Activated T-cell treated with anti-CD3 and anti-CD28 coated beads, Interleukin-2, amount 50 U/mL, for 24 hours (primary cell): ENCODE measurements around the gene TRPC4AP.

ENCODE experiments used
- DNase-seq: peaks from one replicate; pipeline ENCODE4 v3.0.0-alpha.2; 2020
- H3K27ac Mint-ChIP-seq: 2 replicates; pipeline ENCODE4 v1.8.0; 2020; ENCODE audit warnings: mild to moderate bottlenecking, mixed read lengths
- H3K27me3 Mint-ChIP-seq: 2 replicates; pipeline ENCODE4 v1.8.0; 2020; ENCODE audit warnings: mixed read lengths
- H3K36me3 Mint-ChIP-seq: 2 replicates; pipeline ENCODE4 v1.8.0; 2020; ENCODE audit warnings: low read depth, mixed read lengths
- H3K4me1 Mint-ChIP-seq: 2 replicates; pipeline ENCODE4 v1.8.0; 2020; ENCODE audit warnings: low read depth, mixed read lengths
- H3K4me3 Mint-ChIP-seq: 2 replicates; pipeline ENCODE4 v1.8.0; 2020; ENCODE audit warnings: mild to moderate bottlenecking, moderate library complexity, mixed read lengths
- H3K9me3 Mint-ChIP-seq: 2 replicates; pipeline ENCODE4 v1.8.0; 2020; ENCODE audit warnings: mixed read lengths

TRPC4AP gene

DNA sequence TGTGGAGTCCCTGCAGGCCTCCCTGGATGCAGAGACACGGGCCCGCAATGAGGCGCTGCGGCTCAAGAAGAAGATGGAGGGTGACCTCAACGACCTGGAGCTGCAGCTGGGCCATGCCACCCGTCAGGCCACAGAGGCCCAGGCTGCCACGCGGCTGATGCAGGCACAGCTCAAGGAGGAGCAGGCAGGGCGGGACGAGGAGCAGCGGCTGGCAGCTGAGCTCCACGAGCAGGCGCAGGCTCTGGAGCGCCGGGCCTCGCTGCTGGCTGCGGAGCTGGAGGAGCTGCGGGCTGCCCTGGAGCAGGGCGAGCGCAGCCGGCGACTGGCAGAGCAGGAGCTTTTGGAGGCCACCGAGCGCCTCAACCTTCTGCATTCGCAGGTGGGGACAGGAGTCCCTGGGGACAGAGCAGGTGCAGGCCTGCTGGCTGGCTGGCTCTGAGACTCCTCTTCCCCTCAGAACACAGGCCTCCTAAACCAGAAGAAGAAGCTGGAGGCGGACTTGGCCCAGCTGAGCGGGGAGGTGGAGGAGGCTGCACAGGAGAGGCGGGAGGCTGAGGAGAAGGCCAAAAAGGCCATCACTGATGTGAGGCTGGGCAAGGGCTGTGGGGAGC, 92.2 kb downstream of the TRPC4AP start:
- no peaks in the 10 kb centered on the region for H3K4me1 Mint-ChIP-seq
- H3K36me3 Mint-ChIP-seq = peaks cover 92% of the 10 kb centered on the region
- peak overlapping the region; percentile 57 for H3K27ac Mint-ChIP-seq
- H3K27me3 Mint-ChIP-seq = no peaks in the 10 kb centered on the region
- H3K4me3 Mint-ChIP-seq = no peak overlapping the region
- no peak for DNase-seq
- no peaks in the 10 kb centered on the region for H3K9me3 Mint-ChIP-seq

DNA sequence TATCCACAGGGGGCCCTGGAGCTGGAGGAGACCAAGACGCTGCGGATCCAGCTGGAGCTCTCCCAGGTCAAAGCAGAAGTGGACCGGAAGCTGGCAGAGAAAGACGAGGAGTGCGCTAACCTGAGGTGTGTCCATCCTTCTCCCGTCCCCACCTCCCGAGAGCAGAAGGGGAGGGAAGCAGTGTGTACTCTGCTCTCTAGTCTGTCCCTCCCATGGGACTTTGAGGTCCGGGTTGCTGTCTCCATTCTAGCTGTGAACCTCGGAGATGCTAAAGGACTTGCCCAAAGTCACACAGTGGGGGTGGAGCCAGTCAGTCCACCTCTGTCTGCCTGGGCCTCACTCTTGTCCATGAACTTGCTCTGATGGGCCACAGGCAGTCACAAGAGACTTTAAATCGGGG, 92.8 kb downstream of the TRPC4AP start:
- H3K4me1 Mint-ChIP-seq = no peaks in the 10 kb centered on the region
- H3K27ac Mint-ChIP-seq = peak overlapping the region; percentile 22
- H3K36me3 Mint-ChIP-seq = peaks cover 87% of the 10 kb centered on the region
- no peak for DNase-seq
- no peaks in the 10 kb centered on the region for H3K27me3 Mint-ChIP-seq
- no peak overlapping the region for H3K4me3 Mint-ChIP-seq
- no peaks in the 10 kb centered on the region for H3K9me3 Mint-ChIP-seq

GRCh38 chr20:34999021-34999451, 93.6 kb downstream of the TRPC4AP start:
- Mint-ChIP-seq H3K4me1 (no peaks in the 10 kb centered on the region), H3K27ac (no peak overlapping the region), H3K27me3 (no peaks in the 10 kb centered on the region), H3K4me3 (no peak overlapping the region), H3K9me3 (no peaks in the 10 kb centered on the region), H3K36me3 (peaks cover 85% of the 10 kb centered on the region)
- DNase-seq = no peak

DNA sequence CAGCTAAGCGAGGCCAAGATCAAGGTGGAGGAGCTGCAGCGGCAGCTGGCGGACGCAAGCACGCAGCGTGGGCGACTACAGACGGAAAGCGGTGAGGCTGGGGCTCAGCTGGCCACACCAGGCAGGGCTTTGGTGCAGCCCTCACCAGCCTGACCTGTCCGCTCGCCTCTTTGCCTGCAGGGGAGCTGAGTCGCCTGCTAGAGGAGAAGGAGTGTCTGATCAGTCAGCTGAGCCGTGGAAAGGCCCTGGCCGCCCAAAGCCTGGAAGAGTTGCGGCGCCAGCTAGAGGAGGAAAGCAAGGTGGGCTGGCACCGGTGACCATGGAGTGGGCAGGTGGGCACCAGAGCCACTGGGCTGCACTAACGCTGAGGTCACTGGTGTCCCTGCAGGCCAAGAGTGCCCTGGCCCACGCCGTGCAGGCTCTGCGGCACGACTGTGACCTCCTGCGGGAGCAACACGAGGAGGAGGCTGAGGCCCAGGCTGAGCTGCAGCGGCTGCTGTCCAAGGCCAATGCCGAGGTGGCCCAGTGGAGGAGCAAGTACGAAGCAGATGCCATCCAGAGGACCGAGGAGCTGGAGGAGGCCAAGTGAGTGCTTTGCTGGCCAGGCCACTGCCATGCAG, 94.2 kb downstream of the TRPC4AP start:
- no peaks in the 10 kb centered on the region for H3K9me3 Mint-ChIP-seq
- H3K4me3 Mint-ChIP-seq = no peak overlapping the region
- H3K27me3 Mint-ChIP-seq = no peaks in the 10 kb centered on the region
- no peak overlapping the region for H3K27ac Mint-ChIP-seq
- H3K4me1 Mint-ChIP-seq = no peaks in the 10 kb centered on the region
- peaks cover 83% of the 10 kb centered on the region for H3K36me3 Mint-ChIP-seq
- DNase-seq = no peak

DNA sequence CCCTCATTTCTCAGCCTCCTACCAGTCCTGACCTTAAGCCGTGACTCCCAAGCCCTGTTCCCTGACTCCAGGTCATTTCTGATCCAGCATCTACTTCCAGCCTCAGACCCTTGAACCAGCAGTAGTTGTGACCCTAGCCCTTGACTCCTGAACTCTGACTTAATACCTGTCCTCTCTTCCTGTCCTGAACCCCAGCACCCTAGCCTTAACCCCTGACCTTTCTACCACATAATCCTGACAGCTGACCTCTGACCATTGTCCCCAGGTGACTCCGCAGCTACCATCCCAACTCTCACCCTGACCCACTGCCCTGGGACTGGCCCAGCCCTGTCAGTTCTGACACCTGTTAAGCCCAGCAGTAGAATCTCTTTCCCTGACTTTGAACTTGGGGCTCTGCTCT, 94.8 kb downstream of the TRPC4AP start:
- Mint-ChIP-seq H3K4me1 (no peaks in the 10 kb centered on the region), H3K27me3 (no peaks in the 10 kb centered on the region), H3K27ac (peak overlapping the region; percentile 15), H3K9me3 (no peaks in the 10 kb centered on the region), H3K4me3 (no peak overlapping the region), H3K36me3 (peaks cover 79% of the 10 kb centered on the region)
- DNase-seq = no peak

GRCh38 chr20:34997131-34997561, 95.5 kb downstream of the TRPC4AP start:
- no peaks in the 10 kb centered on the region for H3K9me3 Mint-ChIP-seq
- no peaks in the 10 kb centered on the region for H3K27me3 Mint-ChIP-seq
- no peak overlapping the region for H3K4me3 Mint-ChIP-seq
- no peaks in the 10 kb centered on the region for H3K4me1 Mint-ChIP-seq
- H3K27ac Mint-ChIP-seq = no peak overlapping the region
- H3K36me3 Mint-ChIP-seq = peaks cover 74% of the 10 kb centered on the region
- DNase-seq = no peak

- Mint-ChIP-seq H3K4me3 (no peak overlapping the region), H3K36me3 (peaks cover 67% of the 10 kb centered on the region), H3K27ac (peak overlapping the region; percentile 27), H3K27me3 (no peaks in the 10 kb centered on the region), H3K4me1 (no peaks in the 10 kb centered on the region), H3K9me3 (no peaks in the 10 kb centered on the region)
- no peak for DNase-seq
Observed at GRCh38 chr20:34996243-34997028, 96.2 kb downstream of the TRPC4AP start.

DNA sequence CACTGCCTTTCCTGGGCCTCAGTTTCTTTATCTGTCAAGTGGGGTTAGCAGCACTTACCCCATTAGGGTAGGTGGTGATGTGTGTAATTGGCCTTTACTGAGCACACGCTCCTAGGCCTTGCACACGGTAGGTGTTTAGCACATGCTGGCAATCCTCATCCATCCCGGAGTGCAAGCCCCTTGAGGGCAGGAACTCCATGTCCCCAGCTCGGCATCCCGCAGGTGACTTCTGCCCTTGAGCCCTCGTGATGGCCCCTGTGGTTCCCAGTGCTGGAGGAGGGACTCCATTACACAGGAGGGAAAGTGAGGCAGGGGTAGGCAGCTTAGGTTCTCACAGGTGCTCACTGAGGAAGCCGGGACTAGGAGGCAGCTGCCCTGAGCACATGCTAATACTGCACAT, 96.9 kb downstream of the TRPC4AP start:
- H3K4me3 Mint-ChIP-seq = no peak overlapping the region
- no peak overlapping the region for H3K27ac Mint-ChIP-seq
- DNase-seq = no peak

DNA sequence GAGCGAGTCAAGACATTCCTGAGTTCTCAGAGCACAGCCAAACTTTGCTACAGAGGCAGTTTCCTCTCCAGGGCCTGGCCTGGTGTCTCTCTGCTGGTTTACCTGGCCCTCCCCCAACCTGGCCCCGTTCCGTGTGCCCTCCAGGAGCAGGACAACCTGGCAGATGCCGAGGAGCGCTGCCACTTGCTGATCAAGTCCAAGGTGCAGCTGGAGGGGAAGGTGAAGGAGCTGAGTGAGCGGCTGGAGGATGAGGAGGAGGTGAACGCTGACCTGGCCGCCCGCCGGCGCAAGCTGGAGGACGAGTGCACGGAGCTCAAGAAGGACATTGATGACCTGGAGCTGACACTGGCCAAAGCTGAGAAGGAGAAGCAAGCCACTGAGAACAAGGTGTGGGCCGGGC, 97.4 kb downstream of the TRPC4AP start:
- H3K4me3 Mint-ChIP-seq = no peak overlapping the region
- no peak for DNase-seq
- peak overlapping the region; percentile 37 for H3K27ac Mint-ChIP-seq
- H3K9me3 Mint-ChIP-seq = no peaks in the 10 kb centered on the region
- no peaks in the 10 kb centered on the region for H3K27me3 Mint-ChIP-seq
- H3K36me3 Mint-ChIP-seq = peaks cover 55% of the 10 kb centered on the region
- no peaks in the 10 kb centered on the region for H3K4me1 Mint-ChIP-seq

More for the DNA sequence above, 96.9 kb downstream of the TRPC4AP start:
- H3K27me3 Mint-ChIP-seq = no peaks in the 10 kb centered on the region
- H3K4me1 Mint-ChIP-seq = no peaks in the 10 kb centered on the region
- no peaks in the 10 kb centered on the region for H3K9me3 Mint-ChIP-seq
- peaks cover 59% of the 10 kb centered on the region for H3K36me3 Mint-ChIP-seq

DNA sequence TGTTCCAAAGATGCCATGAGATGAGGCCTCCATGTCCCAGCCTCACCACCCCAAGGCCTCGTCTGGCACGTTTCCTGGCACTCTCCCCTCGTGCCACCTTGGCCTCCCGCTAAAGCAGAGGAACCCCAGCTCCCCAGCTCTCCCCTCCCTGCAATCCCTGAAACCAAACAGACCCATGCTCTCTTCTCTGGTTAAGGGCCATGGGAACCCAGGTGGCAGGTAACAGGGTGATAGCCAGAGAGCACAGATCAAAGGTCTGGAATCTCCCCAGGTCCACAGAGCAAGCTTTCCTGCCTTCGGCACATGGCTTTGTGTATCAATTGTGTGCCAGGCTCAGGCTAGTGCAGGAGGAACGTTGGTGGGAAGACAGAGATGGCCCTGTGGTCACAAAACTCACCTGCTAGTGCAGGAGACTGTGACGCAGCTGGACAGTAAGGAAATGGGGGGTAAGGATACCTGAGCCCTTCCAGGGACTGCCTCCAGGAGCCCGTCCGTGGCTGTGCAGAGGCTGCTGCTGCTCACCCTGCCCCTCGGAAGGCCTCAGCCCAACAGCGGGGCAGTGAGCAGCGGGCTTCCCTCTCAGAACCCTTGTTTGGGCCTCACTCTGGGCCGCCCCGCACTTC, 98.0 kb downstream of the TRPC4AP start:
- Mint-ChIP-seq H3K27me3 (no peaks in the 10 kb centered on the region), H3K36me3 (peaks cover 50% of the 10 kb centered on the region)

DNA sequence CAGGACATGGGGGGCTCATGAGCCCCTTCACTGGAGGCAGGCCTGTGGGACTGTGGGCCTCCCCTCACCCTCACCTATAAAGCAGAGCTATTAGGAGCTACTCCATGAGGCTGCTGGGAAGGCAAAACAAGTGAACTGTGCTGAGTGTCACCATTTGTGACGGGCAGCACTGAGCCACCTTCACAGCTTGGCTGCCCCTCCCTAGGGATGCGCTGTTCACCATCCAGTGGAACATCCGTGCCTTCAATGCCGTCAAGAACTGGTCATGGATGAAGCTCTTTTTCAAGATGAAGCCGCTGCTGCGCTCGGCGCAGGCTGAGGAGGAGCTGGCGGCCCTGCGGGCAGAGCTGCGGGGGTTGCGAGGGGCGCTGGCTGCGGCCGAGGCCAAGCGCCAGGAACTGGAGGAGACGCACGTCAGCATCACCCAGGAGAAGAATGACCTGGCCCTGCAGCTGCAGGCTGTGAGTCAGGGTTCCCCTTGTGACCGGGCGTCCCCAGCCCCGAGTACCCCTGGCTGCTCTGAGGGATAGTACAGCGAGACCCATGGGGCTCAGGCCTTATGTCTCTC, 98.6 kb downstream of the TRPC4AP start:
- H3K27me3 Mint-ChIP-seq = no peaks in the 10 kb centered on the region
- H3K36me3 Mint-ChIP-seq = peaks cover 46% of the 10 kb centered on the region
- DNase-seq = no peak
- no peak overlapping the region for H3K27ac Mint-ChIP-seq
- H3K4me3 Mint-ChIP-seq = no peak overlapping the region
- H3K9me3 Mint-ChIP-seq = no peaks in the 10 kb centered on the region
- no peaks in the 10 kb centered on the region for H3K4me1 Mint-ChIP-seq

More for the DNA sequence above, 98.0 kb downstream of the TRPC4AP start:
- DNase-seq = no peak
- Mint-ChIP-seq H3K4me3 (no peak overlapping the region), H3K9me3 (no peaks in the 10 kb centered on the region), H3K4me1 (no peaks in the 10 kb centered on the region), H3K27ac (peak overlapping the region; percentile 37)

GRCh38 chr20:34992751-34993417, 99.7 kb downstream of the TRPC4AP start:
- Mint-ChIP-seq H3K4me3 (no peak overlapping the region), H3K27ac (no peak overlapping the region), H3K36me3 (peaks cover 35% of the 10 kb centered on the region), H3K9me3 (no peaks in the 10 kb centered on the region), H3K4me1 (no peaks in the 10 kb centered on the region), H3K27me3 (no peaks in the 10 kb centered on the region)
- no peak for DNase-seq

DNA sequence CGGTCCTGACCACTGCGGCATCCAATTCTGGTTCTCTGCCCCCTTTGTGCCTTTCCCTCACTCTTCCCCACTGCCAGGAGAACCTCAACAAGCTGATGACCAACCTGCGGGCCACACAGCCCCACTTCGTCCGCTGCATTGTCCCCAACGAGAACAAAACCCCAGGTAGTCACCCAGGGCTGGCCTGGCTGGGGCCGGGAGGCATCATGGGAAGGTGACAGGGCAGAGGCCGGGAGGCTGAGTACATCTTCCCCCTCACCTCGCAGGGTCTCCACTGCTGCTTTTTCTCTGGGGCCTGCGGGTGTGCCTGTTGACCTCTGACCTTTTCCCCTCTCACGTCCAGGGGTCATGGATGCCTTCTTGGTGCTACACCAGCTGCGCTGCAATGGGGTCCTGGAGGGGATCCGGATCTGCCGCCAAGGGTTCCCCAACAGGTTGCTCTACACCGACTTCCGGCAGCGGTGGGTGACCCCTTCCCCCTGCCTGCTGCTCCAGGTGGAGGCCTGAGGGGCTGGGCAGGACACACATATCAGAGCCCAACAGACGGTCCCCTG, 101.9 kb downstream of the TRPC4AP start:
- H3K9me3 Mint-ChIP-seq = no peaks in the 10 kb centered on the region
- no peak for DNase-seq
- no peaks in the 10 kb centered on the region for H3K4me1 Mint-ChIP-seq
- H3K4me3 Mint-ChIP-seq = no peak overlapping the region
- peak overlapping the region; percentile 59 for H3K27ac Mint-ChIP-seq
- H3K27me3 Mint-ChIP-seq = no peaks in the 10 kb centered on the region
- H3K36me3 Mint-ChIP-seq = peaks cover 16% of the 10 kb centered on the region

DNA sequence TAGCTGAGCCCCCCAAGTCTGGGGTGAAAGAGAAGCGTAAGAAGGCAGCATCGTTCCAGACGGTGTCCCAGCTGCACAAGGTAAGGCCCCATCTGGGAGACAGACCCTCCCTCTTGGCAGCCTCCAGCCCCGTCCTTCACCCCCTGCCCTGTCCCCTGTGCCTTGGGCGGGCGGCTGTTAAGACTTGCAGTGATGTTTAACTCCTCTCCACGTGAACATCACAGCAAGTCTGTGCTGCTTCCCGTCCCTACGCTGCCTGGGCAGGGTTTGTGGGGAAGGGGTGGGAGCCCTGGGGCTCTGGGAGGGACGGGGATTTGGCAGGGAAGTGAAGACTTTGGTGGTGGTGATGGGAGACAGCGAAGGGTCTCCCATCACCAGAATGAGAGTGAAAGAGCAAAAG, 102.4 kb downstream of the TRPC4AP start:
- H3K4me3 Mint-ChIP-seq = no peak overlapping the region
- H3K9me3 Mint-ChIP-seq = no peaks in the 10 kb centered on the region
- H3K27ac Mint-ChIP-seq = peak overlapping the region; percentile 59
- no peak for DNase-seq
- H3K36me3 Mint-ChIP-seq = peaks cover 13% of the 10 kb centered on the region
- no peaks in the 10 kb centered on the region for H3K4me1 Mint-ChIP-seq
- no peaks in the 10 kb centered on the region for H3K27me3 Mint-ChIP-seq
